Nephron (organoid): ENCODE results near the gene TCP11L2.

Source experiments
- H3K27ac Mint-ChIP-seq, 3 experiments: 2 replicates each; pipeline ENCODE4 v1.8.0; 2020; ENCODE audit warnings: mixed read lengths in 3 of 3, mild to moderate bottlenecking in 2 of 3, moderate library complexity in 1 of 3
- H3K27me3 Mint-ChIP-seq: 2 replicates; pipeline ENCODE4 v1.8.0; 2021; ENCODE audit warnings: low read depth, mild to moderate bottlenecking, moderate library complexity, mixed read lengths
- H3K36me3 Mint-ChIP-seq: 2 replicates; pipeline ENCODE4 v1.8.0; 2020; ENCODE audit warnings: low read depth, mixed read lengths
- H3K4me1 Mint-ChIP-seq: 2 replicates; pipeline ENCODE4 v1.8.0; 2020; ENCODE audit warnings: mixed read lengths
- H3K4me3 Mint-ChIP-seq, 3 experiments: 2 replicates each; pipeline ENCODE4 v1.8.0; 2020; ENCODE audit warnings: mild to moderate bottlenecking in 3 of 3, mixed read lengths in 3 of 3, moderate library complexity in 2 of 3
- H3K9me3 Mint-ChIP-seq: 2 replicates; pipeline ENCODE4 v1.8.0; 2020; ENCODE audit warnings: mixed read lengths
- CTCF ChIP-seq, 3 experiments: fragments of 200-600 bp; sonication (generic); IDR thresholded peaks; one replicate each; pipeline ENCODE4 v1.5.0; 2021; ENCODE audit warnings: antibody characterized with exemption in 3 of 3; ENCODE audit not compliant: unreplicated experiment in 3 of 3

The TCP11L2 gene

GRCh38 chr12:106392759-106393158 lies 90.2 kb downstream of the TCP11L2 start:
- Mint-ChIP-seq H3K9me3 (peaks cover 13% of the 10 kb centered on the region), H3K4me1 (no peaks in the 10 kb centered on the region), H3K4me3 (no peak overlapping the region), H3K27me3 (no peaks in the 10 kb centered on the region), H3K36me3 (peaks cover 63% of the 10 kb centered on the region), H3K27ac (no peak overlapping the region)
- TF ChIP-seq CTCF (IDR thresholded peaks at IDR 0.05; ENCODE audit: unreplicated experiment in 3 of 3) = no peak
